K562 (cell line): Measurements from ENCODE around the gene PIGN. TPM values are rescaled to one million over a fixed set of nuclear protein-coding genes. Genes with fewer than 3 reads are reported as not detected.

ENCODE experiments used
- ATAC-seq: fragments of 200-7000 bp; cut with Tn5 transposase; 3 replicates; pipeline ENCODE4 v1.9.1; 2020; ENCODE audit warnings: moderate library complexity
- BruUV-seq: library from RNA; stranded (reverse); fragments of 400-500 nt; replicated peaks from 2 replicates; lab custom pipeline; 2021; lab: Mats Ljungman, UMichigan
- CTCF ChIA-PET: fragments of 300-600 bp; formaldehyde crosslinking; extraction: SDS; loops from one replicate; lab custom pipeline; 2021; ENCODE audit warnings: low intra/inter-chr PET ratio; lab: Yijun Ruan, JAX
- POLR2A ChIA-PET: fragments of 300-600, 350-650 bp; sonication (Branson Sonifier 250); formaldehyde crosslinking; extraction: SDS; loops from one replicate; lab custom pipeline; 2021; ENCODE audit warnings: antibody characterized with exemption, inconsistent platforms; lab: Yijun Ruan, JAX
- DNase-seq, 4 experiments: peaks; one replicate each; pipeline versions ENCODE4 v3.0.0 to v3.0.0-alpha.2; 2011 to 2018; ENCODE audit warnings: low spot score in 3 of 4, mixed read lengths in 3 of 4; ENCODE audit errors: extremely low read depth in 1 of 4
- FAIRE-seq: peaks from 2 replicates; lab custom pipeline; 2011; peaks lifted over from hg19 to GRCh38; lab: Jason Lieb, UNC
- H2AFZ ChIP-seq: 2 replicates; pipeline ENCODE4 v1.6.0; 2011; ENCODE audit warnings: low read depth, low read length, control low read depth, inconsistent platforms
- H3K27ac ChIP-seq: fragments of 200-600 bp; 3 replicates; pipeline ENCODE4 v1.8.0; 2011; ENCODE audit warnings: low read depth, mild to moderate bottlenecking, control low read depth, inconsistent platforms, low read length, moderate library complexity, mixed read lengths; ENCODE audit errors: extremely low read depth
- H3K27me3 ChIP-seq, 2 experiments: fragments of 300-600 bp in 1 of 2; 2 replicates in 1 of 2; 3 replicates in 1 of 2; pipeline versions ENCODE4 v1.6.0 to v1.8.0; 2011; ENCODE audit warnings: inconsistent platforms in 2 of 2, low read length in 2 of 2, mild to moderate bottlenecking in 1 of 2, mixed read lengths in 1 of 2, moderate library complexity in 1 of 2; ENCODE audit not compliant: control insufficient read depth in 2 of 2, insufficient read depth in 2 of 2
- H3K36me3 ChIP-seq: fragments of 300-600 bp; 3 replicates; pipeline ENCODE4 v1.8.0; 2011; ENCODE audit warnings: mild to moderate bottlenecking, low read length, inconsistent platforms; ENCODE audit not compliant: control insufficient read depth, insufficient read depth
- H3K4me1 ChIP-seq, 2 experiments: fragments of 200-600 bp in 1 of 2; replicated peaks in 1 of 2; 2 replicates in 1 of 2; 3 replicates in 1 of 2; pipeline versions ENCODE4 v1.5.1 to v1.8.0; 2011; ENCODE audit warnings: inconsistent platforms in 2 of 2, low read length in 2 of 2, mild to moderate bottlenecking in 1 of 2, mixed read lengths in 1 of 2, moderate library complexity in 1 of 2; ENCODE audit not compliant: control insufficient read depth in 2 of 2, insufficient read depth in 2 of 2
- H3K4me2 ChIP-seq: 2 replicates; pipeline ENCODE4 v1.6.1; 2011; ENCODE audit warnings: low read length, control low read depth, inconsistent platforms, mixed read lengths; ENCODE audit not compliant: insufficient read depth
- H3K4me3 ChIP-seq: fragments of 200-600 bp; sonication (generic), shearing (Covaris generic); 2 replicates; pipeline ENCODE4 v1.5.1; 2016; ENCODE audit warnings: control low read depth, inconsistent platforms
- H3K79me2 ChIP-seq: fragments of 200-600 bp; 3 replicates; pipeline ENCODE4 v1.8.0; 2011; ENCODE audit warnings: low read length, inconsistent platforms; ENCODE audit not compliant: control insufficient read depth, insufficient read depth
- H3K9ac ChIP-seq, 2 experiments: 2 replicates each; pipeline versions ENCODE4 v1.6.0 to v1.6.1; 2011; ENCODE audit warnings: low read depth in 2 of 2, low read length in 2 of 2, control low read depth in 1 of 2, inconsistent platforms in 1 of 2, mild to moderate bottlenecking in 1 of 2, mixed read lengths in 1 of 2; ENCODE audit not compliant: insufficient read depth in 1 of 2
- H3K9me1 ChIP-seq: one replicate; pipeline ENCODE4 v1.6.0; 2011; ENCODE audit warnings: inconsistent platforms, mild to moderate bottlenecking, low read length, moderate library complexity; ENCODE audit not compliant: control insufficient read depth, insufficient read depth
- H3K9me3 ChIP-seq: replicated peaks from 2 replicates; pipeline ENCODE4 v1.5.1; 2011; ENCODE audit warnings: low read depth, low read length, inconsistent platforms; ENCODE audit not compliant: control insufficient read depth, insufficient read depth
- H4K20me1 ChIP-seq: replicated peaks from 2 replicates; pipeline ENCODE4 v1.6.1; 2011; ENCODE audit warnings: low read length, inconsistent platforms, mixed read lengths; ENCODE audit not compliant: control insufficient read depth, insufficient read depth
- ASH1L ChIP-seq: fragments of 450-650 bp; IDR thresholded peaks from 2 replicates; pipeline ENCODE4 v1.6.1; 2018; ENCODE audit warnings: borderline replicate concordance, mild to moderate bottlenecking, low read depth; ENCODE audit not compliant: partially characterized antibody
- BRF1 ChIP-seq: IDR thresholded peaks from 3 replicates; pipeline ENCODE4 v1.6.1; 2011; ENCODE audit warnings: borderline replicate concordance, mild to moderate bottlenecking; ENCODE audit not compliant: insufficient read length; ENCODE audit errors: extremely low read depth
- CEBPZ ChIP-seq: fragments of 150-350 bp; IDR thresholded peaks from 2 replicates; pipeline ENCODE4 v1.6.1; 2014; ENCODE audit warnings: low read depth, mild to moderate bottlenecking, low read length, borderline replicate concordance
- ELF4 ChIP-seq: fragments of 450-650 bp; formaldehyde crosslinking; IDR thresholded peaks from 2 replicates; pipeline ENCODE4 v1.4.0; 2022; ENCODE audit warnings: missing genetic modification characterization
- GATA2 ChIP-seq: sonication (generic); formaldehyde crosslinking; IDR thresholded peaks from 2 replicates; pipeline ENCODE4 v1.4.0; 2020; ENCODE audit warnings: mild to moderate bottlenecking, missing genetic modification reagents
- NFATC3 ChIP-seq: fragments of 450-650 bp; IDR thresholded peaks from 2 replicates; pipeline ENCODE4 v1.6.1; 2017; ENCODE audit warnings: mild to moderate bottlenecking
- NFIC ChIP-seq: fragments of 450-650 bp; IDR thresholded peaks from 2 replicates; pipeline ENCODE4 v1.6.1; 2017; ENCODE audit warnings: mild to moderate bottlenecking, inconsistent platforms
- POLR2AphosphoS5 ChIP-seq: IDR thresholded peaks from 2 replicates; pipeline ENCODE4 v1.6.1; 2011; ENCODE audit warnings: mild to moderate bottlenecking, low read depth, low read length, moderate library complexity; ENCODE audit not compliant: control insufficient read depth, insufficient read depth
- SRSF1 ChIP-seq: fragments of 200-400 bp; formaldehyde crosslinking; IDR thresholded peaks from 2 replicates; pipeline ENCODE4 v1.6.1; 2017; ENCODE audit warnings: mild to moderate bottlenecking, low read depth, low read length, moderate library complexity
- TGIF2 ChIP-seq: sonication (generic); formaldehyde crosslinking; IDR thresholded peaks from 2 replicates; pipeline ENCODE4 v1.8.1; 2022; ENCODE audit warnings: mild to moderate bottlenecking, missing genetic modification reagents, moderate library complexity
- ZFP30 ChIP-seq: fragments of 250-450 bp; sonication (Bioruptor Pico); IDR thresholded peaks from 2 replicates; pipeline ENCODE4 v1.8.0; 2022; ENCODE audit warnings: moderate library complexity, mild to moderate bottlenecking, inconsistent platforms, borderline replicate concordance
- WGBS: fragments of 100-300 bp; shearing (Covaris generic); methylation state at CpG from one replicate; pipeline ENCODE4 v1.1.6; 2016; ENCODE audit warnings: low coverage, mixed read lengths; ENCODE audit not compliant: insufficient coverage; ENCODE audit errors: missing lambda C conversion rate; 5-methylcytosine and 5-hydroxymethylcytosine counted together
- in situ Hi-C: fragments of 300-500 bp; cut with MboI; formaldehyde crosslinking; loops from 4 replicates; pipeline ENCODE4 v1.15.0; 2018; ENCODE audit warnings: inconsistent platforms, mixed read lengths
- intact Hi-C: fragments of 100-400 bp; cut with micrococcal nuclease; formaldehyde crosslinking; loops from 2 replicates; pipeline ENCODE4 v1.14.2; 2022
- polyA plus RNA-seq, 8 experiments: library from polyadenylated mRNA; depleted of rRNA in 4 of 8; stranded (reverse) in 5 of 8; unstranded in 3 of 8; fragments of >200 nt; fragmentation: Nextera tagmentation in 2 of 8; fragmentation: Illumina TruSeq in 1 of 8; extraction: Ambion mirVana in 2 of 8; extraction: Trizol in 1 of 8; gene quantifications; 2 replicates each; pipeline versions ENCODE4 v1.2.1 to v1.2.3, GENCODE V29; 2011 to 2014; ENCODE audit warnings: inconsistent platforms in 1 of 8, missing spikeins in 1 of 8
- total RNA-seq, 7 experiments: library from RNA; depleted of rRNA in 6 of 7; stranded (reverse); fragments of >200 nt in 6 of 7; fragmentation: Illumina TruSeq in 2 of 7; extraction: Trizol in 2 of 7; gene quantifications; 2 replicates each; pipeline versions ENCODE4 v1.2.1 to v1.2.3, GENCODE V29; 2011 to 2021; ENCODE audit warnings: low replicate concordance in 1 of 7
- TF ChIP-seq, protein P1 (sequence below): sonication (generic); formaldehyde crosslinking; IDR thresholded peaks from 2 replicates; pipeline ENCODE4 v1.8.1; 2023; ENCODE audit warnings: mild to moderate bottlenecking, missing genetic modification reagents
- TF ChIP-seq, protein P2 (sequence below): fragments of 150-350 bp; conservative IDR thresholded peaks from 2 replicates; pipeline ENCODE4 v1.6.1; 2014; ENCODE audit warnings: low read length

The PIGN gene
- total and polyA plus RNA-seq, 9 of the 15 experiments (the other 6 are each of a cell fraction or from before 2014, with no cell fraction given) = 9.9 to 25.6 (median 17.3) TPM

DNA sequence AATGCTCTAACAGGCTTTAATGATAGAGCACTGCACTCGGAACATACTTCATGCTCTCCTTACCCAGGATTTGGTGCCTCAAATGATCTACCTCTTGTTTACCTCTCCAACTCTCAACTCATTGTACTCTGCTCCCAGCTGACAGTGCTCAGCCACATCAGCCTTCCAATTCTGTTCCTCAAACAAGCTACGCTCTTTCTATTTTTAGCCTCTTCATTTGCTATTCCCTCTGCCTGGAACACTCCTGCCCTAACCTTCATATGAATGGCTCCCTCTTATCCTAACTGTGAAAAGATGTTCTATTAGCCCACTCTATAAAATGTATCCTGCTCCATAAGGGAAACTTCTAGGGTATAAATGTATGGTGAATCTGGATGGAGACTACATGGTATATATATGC is 42.5 kb downstream of the PIGN start:
- ChIA-PET CTCF (no interaction called here), POLR2A (no interaction called here)
- no TSS peak for BruUV-seq
- TF ChIP-seq, protein P1, sequence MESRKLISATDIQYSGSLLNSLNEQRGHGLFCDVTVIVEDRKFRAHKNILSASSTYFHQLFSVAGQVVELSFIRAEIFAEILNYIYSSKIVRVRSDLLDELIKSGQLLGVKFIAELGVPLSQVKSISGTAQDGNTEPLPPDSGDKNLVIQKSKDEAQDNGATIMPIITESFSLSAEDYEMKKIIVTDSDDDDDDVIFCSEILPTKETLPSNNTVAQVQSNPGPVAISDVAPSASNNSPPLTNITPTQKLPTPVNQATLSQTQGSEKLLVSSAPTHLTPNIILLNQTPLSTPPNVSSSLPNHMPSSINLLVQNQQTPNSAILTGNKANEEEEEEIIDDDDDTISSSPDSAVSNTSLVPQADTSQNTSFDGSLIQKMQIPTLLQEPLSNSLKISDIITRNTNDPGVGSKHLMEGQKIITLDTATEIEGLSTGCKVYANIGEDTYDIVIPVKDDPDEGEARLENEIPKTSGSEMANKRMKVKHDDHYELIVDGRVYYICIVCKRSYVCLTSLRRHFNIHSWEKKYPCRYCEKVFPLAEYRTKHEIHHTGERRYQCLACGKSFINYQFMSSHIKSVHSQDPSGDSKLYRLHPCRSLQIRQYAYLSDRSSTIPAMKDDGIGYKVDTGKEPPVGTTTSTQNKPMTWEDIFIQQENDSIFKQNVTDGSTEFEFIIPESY = no peak
- TF ChIP-seq ASH1L = no peak
- TF ChIP-seq TGIF2 = no peak
- TF ChIP-seq ELF4 (CRISPR knock-in tag) = no peak
- no peak for TF ChIP-seq GATA2 (CRISPR knock-in tag)
- no peak for TF ChIP-seq BRF1
- TF ChIP-seq SRSF1 = no peak
- TF ChIP-seq NFATC3 = no peak
- TF ChIP-seq, protein P2, sequence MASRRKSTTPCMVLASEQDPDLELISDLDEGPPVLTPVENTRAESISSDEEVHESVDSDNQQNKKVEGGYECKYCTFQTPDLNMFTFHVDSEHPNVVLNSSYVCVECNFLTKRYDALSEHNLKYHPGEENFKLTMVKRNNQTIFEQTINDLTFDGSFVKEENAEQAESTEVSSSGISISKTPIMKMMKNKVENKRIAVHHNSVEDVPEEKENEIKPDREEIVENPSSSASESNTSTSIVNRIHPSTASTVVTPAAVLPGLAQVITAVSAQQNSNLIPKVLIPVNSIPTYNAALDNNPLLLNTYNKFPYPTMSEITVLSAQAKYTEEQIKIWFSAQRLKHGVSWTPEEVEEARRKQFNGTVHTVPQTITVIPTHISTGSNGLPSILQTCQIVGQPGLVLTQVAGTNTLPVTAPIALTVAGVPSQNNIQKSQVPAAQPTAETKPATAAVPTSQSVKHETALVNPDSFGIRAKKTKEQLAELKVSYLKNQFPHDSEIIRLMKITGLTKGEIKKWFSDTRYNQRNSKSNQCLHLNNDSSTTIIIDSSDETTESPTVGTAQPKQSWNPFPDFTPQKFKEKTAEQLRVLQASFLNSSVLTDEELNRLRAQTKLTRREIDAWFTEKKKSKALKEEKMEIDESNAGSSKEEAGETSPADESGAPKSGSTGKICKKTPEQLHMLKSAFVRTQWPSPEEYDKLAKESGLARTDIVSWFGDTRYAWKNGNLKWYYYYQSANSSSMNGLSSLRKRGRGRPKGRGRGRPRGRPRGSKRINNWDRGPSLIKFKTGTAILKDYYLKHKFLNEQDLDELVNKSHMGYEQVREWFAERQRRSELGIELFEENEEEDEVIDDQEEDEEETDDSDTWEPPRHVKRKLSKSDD = no peak
- TF ChIP-seq ZFP30 = no peak
- TF ChIP-seq CEBPZ = no peak
- TF ChIP-seq POLR2AphosphoS5 = no peak
- TF ChIP-seq NFIC = no peak
- intact Hi-C loops (no loop called here), in situ Hi-C loops (loop anchor here (25.0 kb wide), 1 partner anchor 557 kb away; no protein-coding TSS in a partner anchor)
- H3K27ac ChIP-seq = no peak overlapping the region
- DNase-seq (no peak), FAIRE-seq (no peak), ATAC-seq (no peak)
- no peaks in the 10 kb centered on the region for H3K4me1 ChIP-seq
- H3K79me2 ChIP-seq = no peaks in the 10 kb centered on the region
- no peak overlapping the region for H3K4me3 ChIP-seq
- no peak overlapping the region for H3K4me2 ChIP-seq
- H3K9me3 ChIP-seq = no peaks in the 10 kb centered on the region
- H3K27me3 ChIP-seq = no peaks in the 10 kb centered on the region
- H4K20me1 ChIP-seq = no peaks in the 10 kb centered on the region
- H2AFZ ChIP-seq = no peak overlapping the region
- H3K9me1 ChIP-seq = no peaks in the 10 kb centered on the region
- H3K9ac ChIP-seq = no peak overlapping the region
- peaks cover 5% of the 10 kb centered on the region; the same call in 1 of the 3 replicates for H3K36me3 ChIP-seq
- WGBS = 92% methylated on average over 2 of the region's 2 CpGs
